ENCODE measurements around the gene LMCD1.

Gene LMCD1

GRCh38 chr3:8542190-8543135 is 40.8 kb downstream of the LMCD1 start:
- no peak overlapping the region for H3K4me3 ChIP-seq (ENCODE audit: low read depth, low read length)
- no peak for DNase-seq (ENCODE audit: low read depth, low spot score)
- CTCF ChIA-PET = interaction anchor here (1.8 kb wide), 1 partner anchor 100 kb away, joined by 5 read pairs; no protein-coding TSS in a partner anchor
- TF ChIP-seq, protein P1, sequence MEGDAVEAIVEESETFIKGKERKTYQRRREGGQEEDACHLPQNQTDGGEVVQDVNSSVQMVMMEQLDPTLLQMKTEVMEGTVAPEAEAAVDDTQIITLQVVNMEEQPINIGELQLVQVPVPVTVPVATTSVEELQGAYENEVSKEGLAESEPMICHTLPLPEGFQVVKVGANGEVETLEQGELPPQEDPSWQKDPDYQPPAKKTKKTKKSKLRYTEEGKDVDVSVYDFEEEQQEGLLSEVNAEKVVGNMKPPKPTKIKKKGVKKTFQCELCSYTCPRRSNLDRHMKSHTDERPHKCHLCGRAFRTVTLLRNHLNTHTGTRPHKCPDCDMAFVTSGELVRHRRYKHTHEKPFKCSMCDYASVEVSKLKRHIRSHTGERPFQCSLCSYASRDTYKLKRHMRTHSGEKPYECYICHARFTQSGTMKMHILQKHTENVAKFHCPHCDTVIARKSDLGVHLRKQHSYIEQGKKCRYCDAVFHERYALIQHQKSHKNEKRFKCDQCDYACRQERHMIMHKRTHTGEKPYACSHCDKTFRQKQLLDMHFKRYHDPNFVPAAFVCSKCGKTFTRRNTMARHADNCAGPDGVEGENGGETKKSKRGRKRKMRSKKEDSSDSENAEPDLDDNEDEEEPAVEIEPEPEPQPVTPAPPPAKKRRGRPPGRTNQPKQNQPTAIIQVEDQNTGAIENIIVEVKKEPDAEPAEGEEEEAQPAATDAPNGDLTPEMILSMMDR (IDR thresholded peaks at IDR 0.05; ENCODE audit: insufficient read depth, low read length, missing control alignments) = no peak
- POLR2A ChIA-PET = no interaction called here

DNA sequence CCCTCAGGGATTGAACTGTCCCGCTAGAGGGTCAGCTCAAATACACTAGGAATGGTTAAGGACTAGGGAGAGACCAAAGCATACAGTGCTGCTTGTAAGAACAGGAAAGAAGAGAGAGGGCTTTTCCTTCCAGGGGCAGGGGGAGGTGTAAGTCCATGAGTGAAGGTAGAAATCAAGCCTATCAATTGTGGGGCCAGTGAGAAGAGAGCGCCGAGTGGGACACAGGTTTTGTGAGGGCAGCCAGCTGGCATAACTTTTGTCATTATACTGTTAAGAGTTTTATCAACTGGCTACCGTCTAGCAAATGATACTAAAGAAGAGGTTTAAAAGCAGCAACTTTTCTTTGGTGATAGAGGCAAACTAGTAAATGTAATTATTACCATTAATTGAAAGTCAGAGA is 45.0 kb downstream of the LMCD1 start:
- no peak overlapping the region for H3K4me3 ChIP-seq (ENCODE audit: low read depth, low read length)
- POLR2A ChIA-PET = interaction anchor here (0.7 kb wide), 1 partner anchor 223 kb away, joined by 3 read pairs; the partner anchor contains the start of gene OXTR
- CTCF ChIA-PET = interaction anchor here (1.5 kb wide), 1 partner anchor 10 kb away, joined by 4 read pairs; no protein-coding TSS in a partner anchor
- no peak for DNase-seq (ENCODE audit: low read depth, low spot score)
- TF ChIP-seq, protein P1 (IDR thresholded peaks at IDR 0.05; ENCODE audit: insufficient read depth, low read length, missing control alignments) = no peak

DNA sequence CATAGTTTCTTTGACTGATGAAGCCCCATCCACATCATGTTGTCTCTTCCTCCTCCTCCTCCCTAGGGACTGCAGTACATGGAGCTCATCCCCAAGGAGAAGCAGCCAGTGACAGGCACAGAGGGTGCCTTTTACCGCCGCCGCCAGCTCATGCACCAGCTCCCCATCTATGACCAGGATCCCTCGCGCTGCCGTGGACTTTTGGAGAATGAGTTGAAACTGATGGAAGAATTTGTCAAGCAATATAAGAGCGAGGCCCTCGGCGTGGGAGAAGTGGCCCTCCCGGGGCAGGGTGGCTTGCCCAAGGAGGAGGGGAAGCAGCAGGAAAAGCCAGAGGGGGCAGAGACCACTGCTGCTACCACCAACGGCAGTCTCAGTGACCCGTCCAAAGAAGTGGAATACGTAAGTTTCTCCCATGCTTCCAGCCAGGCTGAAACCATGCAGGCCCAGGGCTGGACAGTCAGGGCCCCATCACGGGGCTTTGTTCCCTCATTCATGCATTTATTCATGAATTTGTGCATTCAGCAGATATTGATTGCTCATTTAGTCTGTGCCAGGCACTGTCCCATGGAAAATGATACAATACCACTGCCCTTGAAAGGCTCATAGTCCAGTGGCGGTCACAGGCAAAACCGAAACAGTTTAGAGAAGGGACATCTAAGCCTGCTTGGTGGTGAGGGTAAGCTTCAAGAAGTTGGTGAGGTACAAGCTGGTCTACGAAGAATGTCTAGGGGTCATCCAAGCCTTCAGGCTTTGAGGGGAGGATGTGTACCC is 47.1 kb downstream of the LMCD1 start:
- CTCF ChIA-PET = no interaction called here
- TF ChIP-seq, protein P1 (IDR thresholded peaks at IDR 0.05; ENCODE audit: insufficient read depth, low read length, missing control alignments) = no peak

DNA sequence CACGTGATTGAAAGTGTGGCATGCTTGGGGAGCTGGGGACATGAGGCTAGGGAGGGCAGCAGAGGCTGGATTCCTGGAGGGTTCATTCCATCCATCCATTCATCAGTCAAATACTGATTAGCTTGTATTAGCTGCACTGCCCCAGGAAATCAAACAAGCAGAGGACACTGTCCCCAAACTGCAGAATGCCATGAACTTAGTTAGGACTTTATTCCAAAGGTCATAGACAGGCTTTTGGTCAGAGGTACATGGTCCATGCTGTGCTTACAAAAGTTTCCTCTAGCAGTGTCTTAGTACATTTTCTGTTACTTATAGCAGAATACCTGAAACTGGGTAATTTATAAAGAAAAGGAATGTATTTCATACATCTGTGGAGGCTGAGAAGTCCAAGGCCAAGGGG is 47.7 kb downstream of the LMCD1 start:
- no peak overlapping the region for H3K4me3 ChIP-seq (ENCODE audit: low read depth, low read length)
- CTCF ChIA-PET = no interaction called here
- POLR2A ChIA-PET = no interaction called here
- TF ChIP-seq, protein P1 (IDR thresholded peaks at IDR 0.05; ENCODE audit: insufficient read depth, low read length, missing control alignments) = no peak
- DNase-seq (ENCODE audit: low read depth, low spot score) = no peak

More for the DNA sequence above, 47.1 kb downstream of the LMCD1 start:
- DNase-seq (ENCODE audit: low read depth, low spot score) = no peak
- no peak overlapping the region for H3K4me3 ChIP-seq (ENCODE audit: low read depth, low read length)
- POLR2A ChIA-PET = no interaction called here

- TF ChIP-seq, protein P1 (IDR thresholded peaks at IDR 0.05; ENCODE audit: insufficient read depth, low read length, missing control alignments) = no peak
- ChIA-PET CTCF (interaction anchor here (1.2 kb wide), 1 partner anchor 11 kb away, joined by 3 read pairs; no protein-coding TSS in a partner anchor), POLR2A (no interaction called here)
- H3K4me3 ChIP-seq (ENCODE audit: low read depth, low read length) = no peak overlapping the region
- no peak for DNase-seq (ENCODE audit: low read depth, low spot score)
Measured at GRCh38 chr3:8550611-8551010, 49.0 kb downstream of the LMCD1 start.

All from AG04449 (cell line).